OCI-LY1 (cell line): Measurements from ENCODE around the gene WFDC12.

Experiments used
- EZH2 ChIP-seq: fragments of 200-600 bp; sonication (generic), shearing (Covaris generic); IDR thresholded peaks from 2 replicates; pipeline ENCODE4 v1.8.0; 2017; ENCODE audit warnings: borderline replicate concordance, mixed run types, mild to moderate bottlenecking, antibody characterized with exemption, low read length, moderate library complexity, mixed read lengths
- TF ChIP-seq, protein P1 (sequence below): fragments of 200-600 bp; sonication (generic), shearing (Covaris generic); IDR thresholded peaks from 2 replicates; pipeline ENCODE4 v1.5.1; 2017; ENCODE audit warnings: mild to moderate bottlenecking, antibody characterized with exemption, low read length, moderate library complexity, mixed read lengths

DNA sequence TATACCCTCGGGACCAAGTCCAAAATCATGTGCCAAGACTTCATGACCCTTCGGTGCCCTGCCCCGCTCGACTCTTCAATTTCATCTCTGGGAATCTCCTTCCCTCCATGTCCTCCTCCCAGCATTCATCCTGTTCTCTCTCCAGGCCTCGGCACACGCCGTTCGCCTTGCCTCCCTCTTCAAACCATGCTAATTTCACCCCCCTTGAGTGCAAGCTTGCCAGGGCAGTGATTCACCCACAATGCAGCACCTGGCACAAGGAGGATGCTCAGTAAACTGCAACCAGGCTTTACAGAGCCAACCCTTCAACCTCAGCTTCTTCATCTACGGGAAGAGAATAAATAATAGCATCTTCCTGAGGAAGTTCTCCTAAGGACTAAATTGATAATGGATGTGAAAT, 27.5 kb downstream of the WFDC12 start:
- TF ChIP-seq, protein P1, sequence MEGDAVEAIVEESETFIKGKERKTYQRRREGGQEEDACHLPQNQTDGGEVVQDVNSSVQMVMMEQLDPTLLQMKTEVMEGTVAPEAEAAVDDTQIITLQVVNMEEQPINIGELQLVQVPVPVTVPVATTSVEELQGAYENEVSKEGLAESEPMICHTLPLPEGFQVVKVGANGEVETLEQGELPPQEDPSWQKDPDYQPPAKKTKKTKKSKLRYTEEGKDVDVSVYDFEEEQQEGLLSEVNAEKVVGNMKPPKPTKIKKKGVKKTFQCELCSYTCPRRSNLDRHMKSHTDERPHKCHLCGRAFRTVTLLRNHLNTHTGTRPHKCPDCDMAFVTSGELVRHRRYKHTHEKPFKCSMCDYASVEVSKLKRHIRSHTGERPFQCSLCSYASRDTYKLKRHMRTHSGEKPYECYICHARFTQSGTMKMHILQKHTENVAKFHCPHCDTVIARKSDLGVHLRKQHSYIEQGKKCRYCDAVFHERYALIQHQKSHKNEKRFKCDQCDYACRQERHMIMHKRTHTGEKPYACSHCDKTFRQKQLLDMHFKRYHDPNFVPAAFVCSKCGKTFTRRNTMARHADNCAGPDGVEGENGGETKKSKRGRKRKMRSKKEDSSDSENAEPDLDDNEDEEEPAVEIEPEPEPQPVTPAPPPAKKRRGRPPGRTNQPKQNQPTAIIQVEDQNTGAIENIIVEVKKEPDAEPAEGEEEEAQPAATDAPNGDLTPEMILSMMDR: no peak
- TF ChIP-seq EZH2: no peak
